CD4-positive, alpha-beta memory T cell (primary cell): ENCODE data around the gene TNNC2. TPM values are rescaled to one million over a fixed set of nuclear protein-coding genes. Genes with fewer than 3 reads are reported as not detected.
A peak's percentile ranks its signal among the peaks of the same experiment; 100 is the strongest.

Experiments used
- CTCF ChIA-PET: fragments of 350-600 bp; sonication (Branson Sonifier 250); formaldehyde crosslinking; loops from one replicate; lab custom pipeline; 2021; ENCODE audit warnings: inconsistent platforms; ENCODE audit not compliant: partially characterized antibody; lab: Charles Lee
- POLR2A ChIA-PET: fragments of 350-600 bp; sonication (Branson Sonifier 250); formaldehyde crosslinking; loops from one replicate; lab custom pipeline; 2021; ENCODE audit not compliant: partially characterized antibody; lab: Charles Lee
- DNase-seq, 5 donors: peaks; one replicate each; pipeline versions ENCODE4 v3.0.0 to v3.0.0-alpha.2; 2020 to 2022; ENCODE audit warnings: mixed read lengths in 1 of 5
- H3K27ac ChIP-seq: one replicate; pipeline ENCODE4 v1.7.0; 2013; ENCODE audit warnings: low read depth, low read length
- H3K27me3 ChIP-seq: 2 replicates; pipeline ENCODE4 v1.7.0; 2013; ENCODE audit warnings: mild to moderate bottlenecking, low read length, moderate library complexity; ENCODE audit not compliant: insufficient read depth
- H3K36me3 ChIP-seq: 2 replicates; pipeline ENCODE4 v1.7.0; 2013; ENCODE audit warnings: mild to moderate bottlenecking, low read length, moderate library complexity; ENCODE audit not compliant: insufficient read depth
- H3K4me1 ChIP-seq: 2 replicates; pipeline ENCODE4 v1.7.0; 2013; ENCODE audit warnings: mild to moderate bottlenecking, low read length, moderate library complexity; ENCODE audit not compliant: insufficient read depth
- H3K4me3 ChIP-seq, 2 donors: one replicate each; pipeline ENCODE4 v1.7.0; 2013; ENCODE audit warnings: low read length in 2 of 2, mild to moderate bottlenecking in 1 of 2
- H3K9me3 ChIP-seq, 2 donors: one replicate each; pipeline ENCODE4 v1.7.0; 2013; ENCODE audit warnings: low read length in 2 of 2, control low read depth in 1 of 2; ENCODE audit not compliant: control insufficient read depth in 1 of 2
- H3K27ac Mint-ChIP-seq, 7 donors: one replicate each; pipeline ENCODE4 v1.8.0; 2020 to 2021; ENCODE audit warnings: mixed read lengths in 7 of 7, mild to moderate bottlenecking in 6 of 7, inconsistent platforms in 3 of 7, moderate library complexity in 3 of 7
- H3K27me3 Mint-ChIP-seq, 2 donors: one replicate each; pipeline ENCODE4 v1.8.0; 2020 to 2021; ENCODE audit warnings: mixed read lengths in 2 of 2
- H3K36me3 Mint-ChIP-seq, 2 donors: one replicate each; pipeline ENCODE4 v1.8.0; 2020 to 2021; ENCODE audit warnings: mixed read lengths in 2 of 2, inconsistent platforms in 1 of 2, mild to moderate bottlenecking in 1 of 2
- H3K4me1 Mint-ChIP-seq, 4 donors: one replicate each; pipeline ENCODE4 v1.8.0; 2020 to 2021; ENCODE audit warnings: mixed read lengths in 4 of 4, mild to moderate bottlenecking in 1 of 4
- H3K4me3 Mint-ChIP-seq, 8 donors: one replicate each; pipeline ENCODE4 v1.8.0; 2020 to 2021; ENCODE audit warnings: mixed read lengths in 8 of 8, mild to moderate bottlenecking in 7 of 8, moderate library complexity in 6 of 8, inconsistent platforms in 3 of 8
- H3K9me3 Mint-ChIP-seq, 8 donors: one replicate each; pipeline ENCODE4 v1.8.0; 2020 to 2021; ENCODE audit warnings: mixed read lengths in 8 of 8, mild to moderate bottlenecking in 5 of 8, inconsistent platforms in 3 of 8, moderate library complexity in 1 of 8
- intact Hi-C: fragments of 100-400 bp; cut with micrococcal nuclease; formaldehyde crosslinking; loops from one replicate; pipeline ENCODE4 v1.15.1; 2023
- polyA plus RNA-seq, 2 donors: library from polyadenylated mRNA; unstranded; fragments of 300-500 nt; fragmentation: Illumina TruSeq; gene quantifications; one replicate each; pipeline ENCODE4 v1.2.3, GENCODE V29; 2021
- total RNA-seq, 2 experiments: library from RNA; stranded (reverse); gene quantifications; one replicate each; pipeline ENCODE4 v1.2.3, GENCODE V29; 2021

The TNNC2 gene
- total and polyA plus RNA-seq, 4 experiments from 2014 or later = 0.61 to 0.67 TPM; not detected in 2

GRCh38 chr20:45817376-45818194 lies 9.5 kb downstream of the TNNC2 start:
- H3K27ac ChIP-seq = no peak overlapping the region
- intact Hi-C loops = no loop called here
- no peaks in the 10 kb centered on the region for H3K9me3 ChIP-seq
- H3K4me3 Mint-ChIP-seq = peak overlapping the region in 1 of 8 donors; percentile 20
- H3K4me1 Mint-ChIP-seq = peaks cover 4 to 16% (median 12%) of the 10 kb centered on the region in 4 donors
- H3K36me3 Mint-ChIP-seq = no peaks in the 10 kb centered on the region
- no peaks in the 10 kb centered on the region for H3K27me3 ChIP-seq
- POLR2A ChIA-PET = no interaction called here
- H3K36me3 ChIP-seq = no peaks in the 10 kb centered on the region
- H3K27me3 Mint-ChIP-seq = peaks cover 0 to 9% of the 10 kb centered on the region in 2 donors
- no peak for DNase-seq
- H3K4me1 ChIP-seq = peaks cover 9% of the 10 kb centered on the region
- no peak overlapping the region for H3K27ac Mint-ChIP-seq
- no peak overlapping the region for H3K4me3 ChIP-seq
- CTCF ChIA-PET = no interaction called here
- no peaks in the 10 kb centered on the region for H3K9me3 Mint-ChIP-seq

DNA sequence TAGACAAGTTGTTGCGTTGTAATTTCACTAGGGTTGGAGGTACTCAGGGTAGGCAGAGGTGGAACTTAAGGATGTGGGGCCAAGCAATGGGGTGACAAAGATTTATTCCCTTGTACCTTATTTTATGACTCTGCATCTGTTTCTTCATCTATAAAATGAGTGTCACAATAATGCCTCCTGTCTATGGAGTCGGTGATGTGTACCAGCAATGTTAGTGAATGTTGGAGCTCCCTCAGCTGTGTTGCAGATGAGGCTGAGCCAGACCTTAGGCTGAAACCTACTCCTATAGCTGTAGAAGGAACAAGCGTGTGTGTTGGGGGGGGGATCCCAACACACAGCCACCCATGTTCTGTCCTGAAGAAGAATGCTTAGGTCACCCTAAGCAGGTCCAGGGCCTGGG lies 10.2 kb downstream of the TNNC2 start:
- no peak for DNase-seq
- Histone ChIP-seq H3K9me3 (no peaks in the 10 kb centered on the region), H3K27me3 (no peaks in the 10 kb centered on the region), H3K4me1 (peaks cover 11% of the 10 kb centered on the region), H3K36me3 (no peaks in the 10 kb centered on the region), H3K4me3 (no peak overlapping the region), H3K27ac (no peak overlapping the region)
- POLR2A ChIA-PET = interaction anchor here (0.6 kb wide), 1 partner anchor 459 kb away, joined by 3 read pairs; no protein-coding TSS in a partner anchor
- no peaks in the 10 kb centered on the region for H3K9me3 Mint-ChIP-seq
- no peak overlapping the region for H3K4me3 Mint-ChIP-seq
- CTCF ChIA-PET = interaction anchor here (0.6 to 1.0 kb wide), 2 partner anchors 73 to 147 kb away, joined by 3 read pairs; no protein-coding TSS in a partner anchor
- intact Hi-C loops = no loop called here
- H3K4me1 Mint-ChIP-seq = peaks cover 4 to 19% (median 13%) of the 10 kb centered on the region in 4 donors
- H3K27ac Mint-ChIP-seq = no peak overlapping the region
- peaks cover 0 to 4% of the 10 kb centered on the region in 2 donors for H3K36me3 Mint-ChIP-seq
- peaks cover 0 to 4% of the 10 kb centered on the region in 2 donors for H3K27me3 Mint-ChIP-seq

DNA sequence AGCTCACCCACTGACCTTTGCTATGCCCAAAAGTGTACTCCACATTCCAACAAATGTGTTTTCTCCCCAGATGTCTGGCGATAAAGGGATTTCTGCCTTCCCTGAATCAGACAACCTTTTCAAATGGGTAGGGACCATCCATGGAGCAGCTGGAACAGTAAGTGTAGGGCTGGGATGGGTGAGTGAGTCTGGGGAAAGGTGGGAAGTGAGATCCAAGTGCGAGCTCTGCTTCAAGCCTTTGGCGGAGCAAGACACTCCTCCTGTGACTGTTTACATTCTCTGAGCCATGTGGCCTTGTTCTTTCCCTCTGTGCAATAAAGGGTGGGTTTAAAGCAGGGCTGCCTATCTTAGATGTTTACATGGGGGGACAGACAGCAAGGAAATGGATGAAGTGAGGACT lies 12.8 kb downstream of the TNNC2 start:
- Histone ChIP-seq H3K9me3 (no peaks in the 10 kb centered on the region), H3K27ac (no peak overlapping the region), H3K27me3 (no peaks in the 10 kb centered on the region), H3K36me3 (peaks cover 2% of the 10 kb centered on the region), H3K4me1 (peaks cover 15% of the 10 kb centered on the region), H3K4me3 (no peak overlapping the region)
- Mint-ChIP-seq H3K27ac (no peak overlapping the region), H3K36me3 (peaks cover 17 to 22% of the 10 kb centered on the region in 2 donors), H3K4me3 (no peak overlapping the region), H3K9me3 (no peaks in the 10 kb centered on the region), H3K27me3 (peaks cover 0 to 2% of the 10 kb centered on the region in 2 donors), H3K4me1 (peaks cover 7 to 23% (median 14%) of the 10 kb centered on the region in 4 donors)
- POLR2A ChIA-PET = no interaction called here
- CTCF ChIA-PET = interaction anchor here (1.7 kb wide), 1 partner anchor 15 kb away, joined by 9 read pairs; no protein-coding TSS in a partner anchor
- DNase-seq = no peak
- intact Hi-C loops = no loop called here

DNA sequence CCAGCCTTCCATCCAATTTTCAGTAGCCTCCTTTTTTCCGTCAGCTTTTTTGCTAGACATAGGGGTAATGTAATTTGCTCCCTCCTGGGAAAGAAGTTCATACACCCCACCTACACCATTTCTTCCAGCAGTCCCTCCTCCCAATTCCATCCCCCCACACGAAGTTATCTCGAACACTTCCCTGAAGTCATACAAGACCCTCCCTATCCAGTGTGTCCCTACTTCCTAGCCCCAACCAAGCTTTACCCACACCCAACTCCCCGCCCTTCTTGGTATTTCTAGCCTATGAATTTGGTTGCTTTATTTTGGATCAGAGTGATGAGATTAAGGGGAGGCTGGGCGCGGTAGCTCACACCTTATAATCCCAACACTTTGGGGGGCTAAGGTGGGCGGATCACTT lies 13.6 kb downstream of the TNNC2 start:
- no peak for DNase-seq
- Histone ChIP-seq H3K9me3 (no peaks in the 10 kb centered on the region), H3K4me1 (peaks cover 15% of the 10 kb centered on the region), H3K36me3 (peaks cover 11% of the 10 kb centered on the region), H3K27ac (no peak overlapping the region), H3K4me3 (no peak overlapping the region), H3K27me3 (no peaks in the 10 kb centered on the region)
- intact Hi-C loops = loop anchor here (2.0 kb wide), 2 partner anchors 23 to 67 kb away; partner anchors contain the start of genes DNTTIP1, WFDC3 and ZSWIM1
- POLR2A ChIA-PET = interaction anchor here (1.0 to 1.8 kb wide), 4 partner anchors 8 to 159 kb away, joined by 4 to 8 read pairs (median 8); partner anchors contain the start of gene ZNF335
- Mint-ChIP-seq H3K4me1 (peaks cover 7 to 23% (median 14%) of the 10 kb centered on the region in 4 donors), H3K4me3 (peak overlapping the region; percentile 52 to 92 (median 85)), H3K27ac (peak overlapping the region in 3 of 7 donors; percentile 55 to 85 (median 67)), H3K9me3 (no peaks in the 10 kb centered on the region), H3K36me3 (peaks cover 23 to 29% of the 10 kb centered on the region in 2 donors), H3K27me3 (peaks cover 0 to 1% of the 10 kb centered on the region in 2 donors)
- CTCF ChIA-PET = interaction anchor here (1.7 kb wide), 1 partner anchor 14 kb away, joined by 9 read pairs; no protein-coding TSS in a partner anchor

GRCh38 chr20:45813006-45813340 lies 14.1 kb downstream of the TNNC2 start:
- no peak for DNase-seq
- H3K27me3 ChIP-seq = no peaks in the 10 kb centered on the region
- Mint-ChIP-seq H3K27ac (peak overlapping the region in 5 of 7 donors; percentile 53 to 85 (median 67)), H3K9me3 (no peaks in the 10 kb centered on the region), H3K36me3 (peaks cover 24 to 31% of the 10 kb centered on the region in 2 donors), H3K27me3 (no peaks in the 10 kb centered on the region), H3K4me1 (peaks cover 7 to 23% (median 14%) of the 10 kb centered on the region in 4 donors), H3K4me3 (peak overlapping the region; percentile 82 to 92 (median 86))
- H3K36me3 ChIP-seq = peaks cover 12% of the 10 kb centered on the region
- ChIA-PET CTCF (interaction anchor here (0.7 to 1.7 kb wide), 2 partner anchors 14 to 148 kb away, joined by 3 to 9 read pairs; no protein-coding TSS in a partner anchor), POLR2A (interaction anchor here (0.6 to 1.8 kb wide), 7 partner anchors 9 to 159 kb away, joined by 3 to 8 read pairs (median 4); partner anchors contain the start of genes ACOT8, ZNF335 and ZSWIM3)
- no peaks in the 10 kb centered on the region for H3K9me3 ChIP-seq
- peaks cover 15% of the 10 kb centered on the region for H3K4me1 ChIP-seq
- intact Hi-C loops = loop anchor here (2.0 kb wide), 2 partner anchors 22 to 68 kb away; partner anchors contain the start of genes DNTTIP1, WFDC3 and ZSWIM1
- peak overlapping the region; percentile 6 for H3K27ac ChIP-seq
- peak overlapping the region; percentile 37 to 68 for H3K4me3 ChIP-seq

- intact Hi-C loops = loop anchor here (1.0 to 2.0 kb wide), 5 partner anchors 22 to 159 kb away; partner anchors contain the start of genes ACOT8, DNTTIP1, WFDC3 and ZSWIM1
- no peaks in the 10 kb centered on the region for H3K27me3 ChIP-seq
- CTCF ChIA-PET = interaction anchor here (0.7 to 1.7 kb wide), 3 partner anchors 13 to 149 kb away, joined by 3 to 9 read pairs (median 4); no protein-coding TSS in a partner anchor
- H3K4me3 ChIP-seq = peak within 1 kb of the TSS; percentile 37 to 68
- Mint-ChIP-seq H3K36me3 (peaks cover 24 to 37% of the 10 kb centered on the region in 2 donors), H3K4me1 (peaks cover 7 to 23% (median 14%) of the 10 kb centered on the region in 4 donors), H3K27me3 (no peaks in the 10 kb centered on the region), H3K9me3 (no peaks in the 10 kb centered on the region), H3K27ac (peak within 1 kb of the TSS; percentile 53 to 89 (median 70)), H3K4me3 (peak within 1 kb of the TSS; percentile 82 to 92 (median 86))
- DNase-seq = peak; percentile 92 to 96 (median 94)
- peak within 1 kb of the TSS; percentile 44 for H3K27ac ChIP-seq
- H3K9me3 ChIP-seq = no peaks in the 10 kb centered on the region
- POLR2A ChIA-PET = interaction anchor here (0.6 to 1.8 kb wide), 8 partner anchors 9 to 160 kb away, joined by 3 to 8 read pairs (median 4); partner anchors contain the start of genes ACOT8, DNTTIP1, WFDC3 and ZNF335
- peaks cover 15% of the 10 kb centered on the region for H3K4me1 ChIP-seq
- H3K36me3 ChIP-seq = peaks cover 12% of the 10 kb centered on the region
Measured at GRCh38 chr20:45812157-45813005, 14.7 kb downstream of the TNNC2 start, which contains the start of gene UBE2C. Gene UBE2C, plus strand, starts transcription at chr20:45812644. Its CDS starts 52 bp downstream, at chr20:45812696.
